Immature natural killer cell (primary cell): Measurements from ENCODE around the gene HDAC7. TPM values are rescaled to one million over a fixed set of nuclear protein-coding genes. Genes with fewer than 3 reads are reported as not detected.
"Not testable (repeated sequence)": the region's sequence is repeated elsewhere in the genome, so short reads cannot be mapped to it uniquely, and the experiment has no call there.

Experiments
- DNase-seq, 3 donors: peaks; one replicate each; pipeline ENCODE4 v3.0.0; 2022; ENCODE audit warnings: mixed read lengths in 1 of 3
- H3K27ac Mint-ChIP-seq, 6 donors: one replicate each; pipeline ENCODE4 v1.8.0; 2020; ENCODE audit warnings: mixed read lengths in 6 of 6, mild to moderate bottlenecking in 5 of 6, inconsistent platforms in 4 of 6, moderate library complexity in 3 of 6
- H3K27me3 Mint-ChIP-seq, 3 donors: one replicate each; pipeline ENCODE4 v1.8.0; 2020 to 2021; ENCODE audit warnings: low read depth in 3 of 3, mild to moderate bottlenecking in 3 of 3, mixed read lengths in 3 of 3, moderate library complexity in 3 of 3, inconsistent platforms in 1 of 3
- H3K36me3 Mint-ChIP-seq, 3 donors: one replicate each; pipeline ENCODE4 v1.8.0; 2020; ENCODE audit warnings: mixed read lengths in 3 of 3, inconsistent platforms in 2 of 3, mild to moderate bottlenecking in 2 of 3
- H3K4me1 Mint-ChIP-seq, 2 donors: one replicate each; pipeline ENCODE4 v1.8.0; 2020; ENCODE audit warnings: inconsistent platforms in 2 of 2, mild to moderate bottlenecking in 2 of 2, mixed read lengths in 2 of 2, moderate library complexity in 1 of 2
- H3K4me3 Mint-ChIP-seq, 5 donors: one replicate each; pipeline ENCODE4 v1.8.0; 2020; ENCODE audit warnings: mild to moderate bottlenecking in 5 of 5, mixed read lengths in 5 of 5, inconsistent platforms in 3 of 5, moderate library complexity in 3 of 5
- H3K9me3 Mint-ChIP-seq, 6 donors: one replicate each; pipeline ENCODE4 v1.8.0; 2020; ENCODE audit warnings: mild to moderate bottlenecking in 6 of 6, mixed read lengths in 6 of 6, inconsistent platforms in 4 of 6, moderate library complexity in 3 of 6
- polyA plus RNA-seq, 3 donors: library from polyadenylated mRNA; unstranded; fragments of 300-500 nt; fragmentation: Illumina TruSeq; gene quantifications; one replicate each; pipeline ENCODE4 v1.2.3, GENCODE V29; 2021

The HDAC7 gene
- polyA plus RNA-seq, 3 donors from 2014 or later: 5.9 to 29.1 (median 11.5) TPM

GRCh38 chr12:47843226-47843980 lies 23.7 kb upstream of the HDAC7 start:
- Mint-ChIP-seq H3K27ac (no peak overlapping the region), H3K4me3 (no peak overlapping the region), H3K36me3 (no peaks in the 10 kb centered on the region), H3K4me1 (no peaks in the 10 kb centered on the region), H3K27me3 (peaks cover 3 to 9% (median 4%) of the 10 kb centered on the region in 3 donors), H3K9me3 (no peaks in the 10 kb centered on the region)
- no peak for DNase-seq

GRCh38 chr12:47842543-47842942 lies 22.8 kb upstream of the HDAC7 start:
- not testable (repeated sequence) for H3K36me3 Mint-ChIP-seq, DNase-seq, H3K9me3 Mint-ChIP-seq, H3K4me3 Mint-ChIP-seq, H3K4me1 Mint-ChIP-seq, H3K27ac Mint-ChIP-seq, H3K27me3 Mint-ChIP-seq

DNA sequence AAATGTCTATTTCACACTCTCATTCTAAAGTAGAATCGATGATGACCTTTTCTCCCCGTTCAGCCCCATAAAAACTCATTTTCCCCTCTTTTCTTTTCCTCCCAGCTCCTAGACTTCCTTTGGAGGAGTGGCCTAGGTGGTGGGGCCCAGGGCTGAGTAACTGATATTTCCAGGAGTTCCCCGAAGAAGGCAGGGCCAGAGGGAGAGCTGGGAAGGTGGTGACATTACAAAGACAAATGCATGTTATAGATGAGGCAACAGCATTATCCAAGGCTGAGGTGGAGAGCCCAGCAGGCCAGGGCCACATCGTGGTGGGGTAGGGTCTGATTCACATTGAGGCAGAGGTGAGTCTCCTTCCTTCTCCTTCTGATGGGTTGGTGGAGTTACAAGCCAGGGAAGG lies 22.2 kb upstream of the HDAC7 start:
- Mint-ChIP-seq H3K27ac (no peak overlapping the region), H3K9me3 (no peaks in the 10 kb centered on the region), H3K27me3 (peaks cover 0 to 6% (median 4%) of the 10 kb centered on the region in 3 donors), H3K36me3 (no peaks in the 10 kb centered on the region), H3K4me3 (no peak overlapping the region), H3K4me1 (peaks cover 8 to 11% of the 10 kb centered on the region in 2 donors)
- DNase-seq: no peak

GRCh38 chr12:47841501-47841900 lies 21.8 kb upstream of the HDAC7 start:
- H3K9me3 Mint-ChIP-seq: no peaks in the 10 kb centered on the region
- peaks cover 12 to 15% of the 10 kb centered on the region in 2 donors for H3K4me1 Mint-ChIP-seq
- H3K36me3 Mint-ChIP-seq: no peaks in the 10 kb centered on the region
- DNase-seq: no peak
- H3K4me3 Mint-ChIP-seq: no peak overlapping the region
- peaks cover 0 to 6% (median 4%) of the 10 kb centered on the region in 3 donors for H3K27me3 Mint-ChIP-seq
- no peak overlapping the region for H3K27ac Mint-ChIP-seq

GRCh38 chr12:47840571-47840970 lies 20.9 kb upstream of the HDAC7 start:
- no peak overlapping the region for H3K27ac Mint-ChIP-seq
- peaks cover 21 to 24% of the 10 kb centered on the region in 2 donors for H3K4me1 Mint-ChIP-seq
- H3K27me3 Mint-ChIP-seq: peaks cover 0 to 6% (median 4%) of the 10 kb centered on the region in 3 donors
- no peak overlapping the region for H3K4me3 Mint-ChIP-seq
- no peak for DNase-seq
- no peaks in the 10 kb centered on the region for H3K36me3 Mint-ChIP-seq
- H3K9me3 Mint-ChIP-seq: no peaks in the 10 kb centered on the region

GRCh38 chr12:47839214-47839876 lies 19.6 kb upstream of the HDAC7 start:
- no peaks in the 10 kb centered on the region for H3K36me3 Mint-ChIP-seq
- no peak overlapping the region for H3K4me3 Mint-ChIP-seq
- peaks cover 0 to 4% (median 3%) of the 10 kb centered on the region in 3 donors for H3K27me3 Mint-ChIP-seq
- DNase-seq: no peak
- no peaks in the 10 kb centered on the region for H3K9me3 Mint-ChIP-seq
- peaks cover 33 to 36% of the 10 kb centered on the region in 2 donors for H3K4me1 Mint-ChIP-seq
- no peak overlapping the region for H3K27ac Mint-ChIP-seq

- Mint-ChIP-seq H3K27ac (no peak overlapping the region), H3K27me3 (peaks cover 0 to 4% (median 3%) of the 10 kb centered on the region in 3 donors), H3K4me1 (peaks cover 43 to 46% of the 10 kb centered on the region in 2 donors), H3K4me3 (no peak overlapping the region), H3K9me3 (no peaks in the 10 kb centered on the region), H3K36me3 (no peaks in the 10 kb centered on the region)
- peak in 1 of 3 donors; percentile 25 for DNase-seq
Observed at GRCh38 chr12:47838286-47838931, 18.7 kb upstream of the HDAC7 start.

DNA sequence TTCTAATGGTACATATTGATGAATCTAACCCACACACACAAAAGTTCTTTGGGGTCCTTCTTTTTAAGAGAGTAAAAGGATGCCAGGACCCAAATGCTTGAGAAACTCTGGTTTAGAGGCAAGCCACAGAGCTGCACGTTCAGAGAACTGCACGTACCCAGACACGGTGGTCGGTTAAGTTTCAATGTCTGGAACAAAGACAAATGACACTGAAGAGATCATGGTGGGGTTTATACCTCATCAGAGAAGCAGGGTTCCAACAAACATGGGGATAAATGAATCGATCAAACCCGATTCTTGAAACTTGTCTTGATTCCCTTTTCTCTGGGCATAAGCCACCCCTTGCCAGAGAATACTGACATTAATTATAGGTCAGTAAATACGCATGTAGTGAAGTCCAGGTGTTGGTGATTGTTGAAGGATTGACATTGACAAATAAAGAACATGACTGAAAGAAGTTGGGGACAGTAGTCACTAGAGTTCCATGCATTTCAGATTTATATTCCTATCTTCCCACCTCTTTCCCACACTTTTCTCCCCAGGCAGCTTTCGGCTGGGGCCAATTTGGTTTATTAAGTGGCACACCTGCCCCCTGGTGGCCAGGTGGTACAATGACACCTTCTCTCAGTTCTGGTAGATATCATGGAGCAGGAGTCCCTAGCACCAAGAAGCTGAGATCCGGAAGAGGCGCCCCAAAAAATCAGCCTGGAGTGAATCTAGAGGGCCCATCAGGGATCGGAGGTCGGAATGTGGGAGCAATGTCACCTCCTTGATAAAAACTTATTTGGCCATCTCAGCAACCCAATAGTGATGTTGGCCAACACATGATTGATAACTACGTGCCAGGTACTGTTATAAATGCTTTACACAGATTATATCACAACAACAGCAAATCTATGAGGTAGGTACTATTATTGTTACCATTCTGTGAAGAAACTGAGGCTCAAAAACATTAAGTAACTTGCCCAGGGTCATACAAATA lies 17.8 kb upstream of the HDAC7 start:
- Mint-ChIP-seq H3K36me3 (no peaks in the 10 kb centered on the region), H3K4me1 (peaks cover 49 to 52% of the 10 kb centered on the region in 2 donors), H3K27me3 (peaks cover 0 to 2% (median 1%) of the 10 kb centered on the region in 3 donors)

DNA sequence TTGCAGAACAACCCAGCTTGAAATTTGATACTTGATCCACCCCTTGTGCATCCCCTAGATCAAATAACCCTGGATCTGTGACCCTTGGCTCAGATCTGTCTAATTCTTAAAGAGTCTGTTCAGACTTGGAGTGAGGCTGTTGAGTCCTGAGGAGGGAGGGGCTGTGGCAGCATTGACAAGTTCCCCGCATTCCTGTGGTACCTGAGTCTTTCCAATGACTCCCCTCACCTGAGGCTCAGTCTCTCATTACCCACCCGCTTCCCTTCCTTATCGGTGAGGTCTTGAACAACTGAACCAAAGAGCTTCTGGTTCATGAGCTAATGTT lies 16.1 kb upstream of the HDAC7 start:
- peaks cover 49 to 58% of the 10 kb centered on the region in 2 donors for H3K4me1 Mint-ChIP-seq
- DNase-seq: no peak
- H3K4me3 Mint-ChIP-seq: peak overlapping the region in 3 of 5 donors; percentile 3 to 15 (median 4)
- no peaks in the 10 kb centered on the region for H3K36me3 Mint-ChIP-seq
- no peaks in the 10 kb centered on the region for H3K9me3 Mint-ChIP-seq
- H3K27ac Mint-ChIP-seq: peak overlapping the region in 1 of 6 donors; percentile 15
- peaks cover 1 to 2% (median 2%) of the 10 kb centered on the region in 3 donors for H3K27me3 Mint-ChIP-seq

More for the DNA sequence above, 17.8 kb upstream of the HDAC7 start:
- peak; percentile 64 to 69 (median 65) for DNase-seq
- H3K9me3 Mint-ChIP-seq: no peaks in the 10 kb centered on the region
- H3K4me3 Mint-ChIP-seq: no peak overlapping the region
- H3K27ac Mint-ChIP-seq: peak overlapping the region in 3 of 6 donors; percentile 0 to 21 (median 7)

DNA sequence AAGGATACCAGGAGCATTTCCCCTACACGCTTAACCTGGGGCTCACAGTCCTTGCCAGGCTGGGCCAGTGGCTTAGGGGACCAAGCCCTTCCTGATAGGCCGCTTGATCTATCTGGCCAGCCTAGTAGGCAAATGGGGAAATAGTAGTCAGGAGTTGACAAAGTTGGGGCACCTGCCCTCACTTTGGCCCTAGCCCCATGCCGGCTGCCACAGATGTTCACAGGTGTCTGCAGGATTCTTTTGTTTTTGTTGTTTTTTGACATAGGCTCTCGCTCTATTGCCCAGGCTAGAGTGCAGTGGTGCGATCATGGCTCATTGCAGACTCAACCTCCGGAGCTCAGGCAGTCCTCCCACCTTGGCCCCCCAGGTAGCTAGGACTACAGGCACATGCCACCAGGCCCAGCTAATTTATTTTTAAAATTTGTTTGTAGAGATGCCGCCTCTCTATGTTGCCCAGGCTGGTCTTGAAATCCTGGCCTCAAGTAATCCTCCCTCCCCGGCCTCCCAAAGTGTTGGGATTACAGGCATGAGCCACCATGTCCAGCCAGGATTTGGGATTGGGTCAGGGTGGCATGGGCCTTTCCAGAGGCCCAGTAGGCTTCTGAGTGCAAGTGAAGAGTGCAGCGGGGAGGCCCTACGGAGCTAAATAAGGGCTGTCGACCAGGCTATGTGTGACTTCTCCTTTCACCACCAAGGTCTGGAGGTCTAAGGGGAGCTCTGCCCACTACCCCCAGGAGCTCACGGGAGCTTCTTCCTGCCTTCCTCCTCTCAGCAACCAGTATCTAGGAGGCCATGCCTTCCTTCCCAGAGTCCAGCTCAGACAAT lies 15.5 kb upstream of the HDAC7 start:
- DNase-seq: no peak
- H3K27ac Mint-ChIP-seq: peak overlapping the region in 4 of 6 donors; percentile 9 to 86 (median 24)
- H3K4me3 Mint-ChIP-seq: peak overlapping the region in 3 of 5 donors; percentile 10 to 55 (median 50)
- H3K4me1 Mint-ChIP-seq: peaks cover 49 to 58% of the 10 kb centered on the region in 2 donors
- no peaks in the 10 kb centered on the region for H3K36me3 Mint-ChIP-seq
- peaks cover 2 to 3% (median 2%) of the 10 kb centered on the region in 3 donors for H3K27me3 Mint-ChIP-seq
- no peaks in the 10 kb centered on the region for H3K9me3 Mint-ChIP-seq

- H3K4me1 Mint-ChIP-seq: peaks cover 49 to 58% of the 10 kb centered on the region in 2 donors
- H3K27me3 Mint-ChIP-seq: peaks cover 2 to 3% (median 2%) of the 10 kb centered on the region in 3 donors
- H3K9me3 Mint-ChIP-seq: no peaks in the 10 kb centered on the region
- H3K27ac Mint-ChIP-seq: peak overlapping the region; percentile 14 to 86 (median 70)
- H3K36me3 Mint-ChIP-seq: no peaks in the 10 kb centered on the region
- peak; percentile 43 to 48 (median 46) for DNase-seq
- H3K4me3 Mint-ChIP-seq: peak overlapping the region; percentile 15 to 60 (median 55)
Observed at GRCh38 chr12:47834199-47834903, 14.6 kb upstream of the HDAC7 start.

GRCh38 chr12:47833591-47834012 lies 13.9 kb upstream of the HDAC7 start:
- Mint-ChIP-seq H3K27me3 (peaks cover 0 to 3% (median 2%) of the 10 kb centered on the region in 3 donors), H3K9me3 (no peaks in the 10 kb centered on the region), H3K36me3 (no peaks in the 10 kb centered on the region), H3K27ac (peak overlapping the region in 3 of 6 donors; percentile 63 to 81 (median 77)), H3K4me1 (peaks cover 49 to 58% of the 10 kb centered on the region in 2 donors), H3K4me3 (peak overlapping the region in 4 of 5 donors; percentile 5 to 49 (median 30))
- no peak for DNase-seq
